ENCODE results near the gene DNAJC11. TPM values are rescaled to one million over a fixed set of nuclear protein-coding genes. Genes with fewer than 3 reads are reported as not detected.
"Not testable (repeated sequence)": the region's sequence is repeated elsewhere in the genome, so short reads cannot be mapped to it uniquely, and the experiment has no call there.

The DNAJC11 gene
- total RNA-seq, 6 experiments from 2014 or later = 66.6 to 79.5 (median 73.0) TPM

DNA sequence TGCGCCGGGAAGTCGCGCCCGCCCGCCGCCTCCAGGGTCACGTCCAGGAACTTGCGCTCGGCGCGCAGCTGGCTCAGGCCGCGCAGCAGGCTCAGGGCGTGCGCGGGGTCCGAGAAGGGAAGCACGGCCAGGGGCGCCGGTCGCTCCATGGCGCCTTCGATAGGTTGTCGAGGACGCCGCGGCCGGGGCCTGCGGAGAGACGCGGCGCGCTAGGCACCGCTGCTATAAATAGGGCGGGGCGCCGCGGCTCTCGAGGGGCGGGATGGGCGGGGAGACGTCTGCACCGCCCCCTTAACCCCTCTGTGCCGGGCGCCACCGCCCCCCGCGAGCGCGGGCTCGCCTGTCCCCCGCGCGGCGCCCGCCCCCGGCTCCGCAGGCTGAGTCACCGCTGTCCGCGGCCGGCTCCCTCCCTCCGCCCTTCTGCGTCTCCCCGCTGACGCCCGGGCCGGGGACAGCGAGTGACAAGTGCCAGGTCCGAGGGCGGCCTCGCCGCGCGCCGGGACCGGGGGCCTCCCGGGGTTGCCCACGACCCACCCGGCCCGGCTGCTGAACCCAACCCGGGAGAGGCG lies 98.9 kb downstream of the DNAJC11 start, which contains the start of gene KLHL21:
TSS of gene KLHL21 (minus strand) at position 201 of the 569 bp plus-strand sequence. CDS start at position 149, 52 bp downstream.
- H3K4me1 Mint-ChIP-seq (ENCODE audit: low read depth) = peaks cover 36% of the 10 kb centered on the region

GRCh38 chr1:6601923-6602668 lies 99.5 kb downstream of the DNAJC11 start:
- Mint-ChIP-seq H3K4me1 (ENCODE audit: low read depth) (peaks cover 36% of the 10 kb centered on the region), H3K9me3 (no peaks in the 10 kb centered on the region), H3K4me3 (peak overlapping the region; percentile 96), H3K36me3 (ENCODE audit: low read depth) (peaks cover 14% of the 10 kb centered on the region; the same call in 1 of the 2 replicates), H3K27ac (peak overlapping the region; percentile 97), H3K27me3 (ENCODE audit: insufficient read depth) (peaks cover 2% of the 10 kb centered on the region; the same call in 1 of the 2 replicates)
- TF ChIP-seq, protein P1, sequence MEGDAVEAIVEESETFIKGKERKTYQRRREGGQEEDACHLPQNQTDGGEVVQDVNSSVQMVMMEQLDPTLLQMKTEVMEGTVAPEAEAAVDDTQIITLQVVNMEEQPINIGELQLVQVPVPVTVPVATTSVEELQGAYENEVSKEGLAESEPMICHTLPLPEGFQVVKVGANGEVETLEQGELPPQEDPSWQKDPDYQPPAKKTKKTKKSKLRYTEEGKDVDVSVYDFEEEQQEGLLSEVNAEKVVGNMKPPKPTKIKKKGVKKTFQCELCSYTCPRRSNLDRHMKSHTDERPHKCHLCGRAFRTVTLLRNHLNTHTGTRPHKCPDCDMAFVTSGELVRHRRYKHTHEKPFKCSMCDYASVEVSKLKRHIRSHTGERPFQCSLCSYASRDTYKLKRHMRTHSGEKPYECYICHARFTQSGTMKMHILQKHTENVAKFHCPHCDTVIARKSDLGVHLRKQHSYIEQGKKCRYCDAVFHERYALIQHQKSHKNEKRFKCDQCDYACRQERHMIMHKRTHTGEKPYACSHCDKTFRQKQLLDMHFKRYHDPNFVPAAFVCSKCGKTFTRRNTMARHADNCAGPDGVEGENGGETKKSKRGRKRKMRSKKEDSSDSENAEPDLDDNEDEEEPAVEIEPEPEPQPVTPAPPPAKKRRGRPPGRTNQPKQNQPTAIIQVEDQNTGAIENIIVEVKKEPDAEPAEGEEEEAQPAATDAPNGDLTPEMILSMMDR (IDR thresholded peaks at IDR 0.05) = no peak
- DNase-seq = no peak

More for the DNA sequence above, 98.9 kb downstream of the DNAJC11 start, which contains the start of gene KLHL21:
- peak within 1 kb of the TSS; percentile 96 for H3K4me3 Mint-ChIP-seq
- no peaks in the 10 kb centered on the region for H3K9me3 Mint-ChIP-seq
- TF ChIP-seq, protein P1 (IDR thresholded peaks at IDR 0.05) = no peak
- peaks cover 2% of the 10 kb centered on the region; the same call in 1 of the 2 replicates for H3K27me3 Mint-ChIP-seq (ENCODE audit: insufficient read depth)
- peaks cover 14% of the 10 kb centered on the region; the same call in 1 of the 2 replicates for H3K36me3 Mint-ChIP-seq (ENCODE audit: low read depth)
- DNase-seq = peak; percentile 80
- H3K27ac Mint-ChIP-seq = peak within 1 kb of the TSS; percentile 99

DNA sequence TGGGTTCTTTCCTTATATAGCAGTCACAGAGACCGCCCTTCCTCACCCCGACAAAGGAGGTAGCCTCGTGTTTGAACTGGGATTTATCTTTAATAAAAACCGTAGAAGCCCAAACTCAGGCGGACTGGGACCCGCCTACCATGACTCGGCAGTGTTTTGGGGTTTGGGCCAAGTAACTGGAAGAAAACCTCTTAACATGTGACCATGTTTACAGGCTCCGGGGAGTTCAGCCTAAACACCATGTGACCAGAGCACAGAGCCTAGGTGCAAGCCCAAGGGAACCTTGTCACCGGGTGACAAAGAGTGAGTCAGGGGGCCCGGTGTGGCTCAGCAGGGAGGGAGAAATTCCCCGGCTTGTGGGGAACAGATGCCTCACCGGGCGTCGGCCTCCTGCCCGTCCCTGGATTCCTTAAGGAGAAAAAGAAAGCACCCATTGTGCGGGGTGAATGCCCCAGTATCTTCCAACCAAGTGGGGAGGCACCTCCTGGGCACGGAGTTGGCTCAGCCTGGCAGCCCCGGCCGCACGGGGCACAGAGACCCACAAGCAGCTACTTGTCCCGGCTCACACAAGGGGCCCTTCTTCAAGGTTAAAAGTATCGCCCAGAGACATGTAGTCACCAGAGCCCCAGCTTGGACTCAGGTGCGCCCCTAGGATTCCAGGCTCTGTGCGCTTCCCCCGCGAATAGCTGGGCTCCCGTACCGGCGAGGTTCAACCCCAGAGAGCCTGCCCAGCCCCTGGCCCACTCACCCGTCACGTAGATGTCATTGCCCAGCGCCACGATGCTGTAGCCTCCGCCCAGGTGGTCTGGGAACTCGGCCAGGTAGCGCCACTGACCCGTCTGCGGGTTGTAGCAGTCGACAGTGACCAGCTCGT lies 100.3 kb downstream of the DNAJC11 start:
- peak overlapping the region; percentile 97 for H3K27ac Mint-ChIP-seq
- TF ChIP-seq, protein P1 (IDR thresholded peaks at IDR 0.05) = no peak; the same call in 1 of the 2 replicates

GRCh38 chr1:6600410-6601048 lies 101.1 kb downstream of the DNAJC11 start:
- H3K27ac Mint-ChIP-seq = peak overlapping the region; percentile 97
- H3K9me3 Mint-ChIP-seq = no peaks in the 10 kb centered on the region
- peak overlapping the region; percentile 96 for H3K4me3 Mint-ChIP-seq
- TF ChIP-seq, protein P1 (IDR thresholded peaks at IDR 0.05) = no peak
- no peak for DNase-seq
- peaks cover 22% of the 10 kb centered on the region for H3K36me3 Mint-ChIP-seq (ENCODE audit: low read depth)
- H3K4me1 Mint-ChIP-seq (ENCODE audit: low read depth) = peaks cover 36% of the 10 kb centered on the region
- peaks cover 2% of the 10 kb centered on the region; the same call in 1 of the 2 replicates for H3K27me3 Mint-ChIP-seq (ENCODE audit: insufficient read depth)

More for the DNA sequence above, 100.3 kb downstream of the DNAJC11 start:
- H3K27me3 Mint-ChIP-seq (ENCODE audit: insufficient read depth) = peaks cover 2% of the 10 kb centered on the region; the same call in 1 of the 2 replicates
- peak overlapping the region; percentile 96 for H3K4me3 Mint-ChIP-seq
- peaks cover 36% of the 10 kb centered on the region for H3K4me1 Mint-ChIP-seq (ENCODE audit: low read depth)
- peak; percentile 96 for DNase-seq
- peaks cover 16% of the 10 kb centered on the region; the same call in 1 of the 2 replicates for H3K36me3 Mint-ChIP-seq (ENCODE audit: low read depth)
- no peaks in the 10 kb centered on the region for H3K9me3 Mint-ChIP-seq

DNA sequence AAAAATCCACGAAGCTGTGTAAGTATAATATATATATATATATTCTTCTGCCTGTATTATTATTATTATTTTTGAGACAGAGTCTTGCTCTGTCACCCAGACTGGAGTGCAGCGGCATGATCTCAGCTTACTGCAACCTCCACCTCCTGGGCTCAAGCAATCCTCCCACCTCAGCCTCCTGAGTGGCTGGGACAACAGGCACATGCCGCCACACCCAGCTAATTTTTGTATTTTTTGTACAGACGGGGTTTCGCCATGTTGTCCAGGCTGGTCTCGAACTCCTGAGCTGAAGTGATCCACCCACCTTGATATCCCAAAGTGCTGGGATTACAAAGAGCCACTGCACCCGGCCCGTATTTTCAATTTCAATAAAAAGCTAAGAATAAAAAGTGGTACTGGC lies 101.6 kb downstream of the DNAJC11 start:
- H3K4me1 Mint-ChIP-seq (ENCODE audit: low read depth) = peaks cover 33% of the 10 kb centered on the region
- peaks cover 22% of the 10 kb centered on the region for H3K36me3 Mint-ChIP-seq (ENCODE audit: low read depth)
- H3K4me3 Mint-ChIP-seq = peak overlapping the region; percentile 96
- not testable (repeated sequence) for H3K9me3 Mint-ChIP-seq; H3K27me3 Mint-ChIP-seq (ENCODE audit: insufficient read depth); DNase-seq
- H3K27ac Mint-ChIP-seq = peak overlapping the region; percentile 97

Measured in HFFc6 (cell line).